NCI-H526 (cell line): ENCODE results near the gene SERTAD1.
"Not testable (repeated sequence)": the region's sequence is repeated elsewhere in the genome, so short reads cannot be mapped to it uniquely, and the experiment has no call there.

Source experiments
- DNase-seq, 2 experiments: peaks; one replicate each; lab custom pipeline; 2025; lab: John Stamatoyannopoulos, UW

The SERTAD1 gene

GRCh38 chr19:40425450-40426287 is at the start of gene SERTAD1:
Gene SERTAD1, minus strand, starts transcription at chr19:40425992. Its CDS starts 2,446 bp downstream, at chr19:40423546.
- peak; percentile 99 to 100 for DNase-seq

GRCh38 chr19:40474737-40475136 is 48.9 kb upstream of the SERTAD1 start:
- no peak for DNase-seq

GRCh38 chr19:40472516-40472915 is 46.7 kb upstream of the SERTAD1 start:
- no peak for DNase-seq

- no peak for DNase-seq
Measured at GRCh38 chr19:40471111-40471510, 45.3 kb upstream of the SERTAD1 start.

- DNase-seq: no peak
Measured at GRCh38 chr19:40469011-40469410, 43.2 kb upstream of the SERTAD1 start.

- DNase-seq: peak in 1 of 2 experiments; percentile 29
Measured at GRCh38 chr19:40466985-40467734, 41.4 kb upstream of the SERTAD1 start, which contains the start of gene SPTBN4. Gene SPTBN4, plus strand, starts transcription at chr19:40467001. Its CDS starts 5,621 bp downstream, at chr19:40472622.

GRCh38 chr19:40466219-40466984 is 40.6 kb upstream of the SERTAD1 start:
- no peak for DNase-seq

GRCh38 chr19:40465557-40466218 is 39.9 kb upstream of the SERTAD1 start, which contains the start of gene BLVRB:
Gene BLVRB, minus strand, starts transcription at chr19:40465745. Its CDS starts 57 bp downstream, at chr19:40465688.
- DNase-seq: peak; percentile 97 to 99

- peak in 1 of 2 experiments; percentile 30 for DNase-seq
Measured at GRCh38 chr19:40465025-40465556, 39.3 kb upstream of the SERTAD1 start.

GRCh38 chr19:40464059-40465024 is 38.5 kb upstream of the SERTAD1 start:
- peak; percentile 65 to 88 for DNase-seq

GRCh38 chr19:40463587-40464037 is 37.8 kb upstream of the SERTAD1 start:
- DNase-seq: not testable (repeated sequence)

- DNase-seq: no peak
Measured at GRCh38 chr19:40461669-40462221, 36.0 kb upstream of the SERTAD1 start.

- no peak for DNase-seq
Measured at GRCh38 chr19:40460185-40460584, 34.4 kb upstream of the SERTAD1 start.

GRCh38 chr19:40458597-40458974 is 32.8 kb upstream of the SERTAD1 start:
- DNase-seq: no peak

- DNase-seq: no peak
Measured at GRCh38 chr19:40457953-40458596, 32.3 kb upstream of the SERTAD1 start.

- DNase-seq: no peak
Measured at GRCh38 chr19:40457048-40457447, 31.3 kb upstream of the SERTAD1 start.

GRCh38 chr19:40453943-40454342 is 28.2 kb upstream of the SERTAD1 start:
- DNase-seq: not testable (repeated sequence)

- DNase-seq: no peak
Measured at GRCh38 chr19:40453151-40453735, 27.5 kb upstream of the SERTAD1 start.

- no peak for DNase-seq
Measured at GRCh38 chr19:40452016-40452415, 26.2 kb upstream of the SERTAD1 start.
